Stimulated activated CD4-positive, alpha-beta T cell treated with anti-CD3 and anti-CD28 coated beads, Interleukin-15, amount 100 ng/mL, for 48 hours (primary cell): ENCODE measurements around the gene FGD6.
A peak's percentile ranks its signal among the peaks of the same experiment; 100 is the strongest.

Experiments
- DNase-seq, 2 donors: peaks; one replicate each; pipeline ENCODE4 v3.0.0-alpha.2; 2020; ENCODE audit warnings: low read depth in 2 of 2

Gene FGD6

GRCh38 chr12:95085612-95086011, 131.7 kb downstream of the FGD6 start:
- no peak for DNase-seq

DNA sequence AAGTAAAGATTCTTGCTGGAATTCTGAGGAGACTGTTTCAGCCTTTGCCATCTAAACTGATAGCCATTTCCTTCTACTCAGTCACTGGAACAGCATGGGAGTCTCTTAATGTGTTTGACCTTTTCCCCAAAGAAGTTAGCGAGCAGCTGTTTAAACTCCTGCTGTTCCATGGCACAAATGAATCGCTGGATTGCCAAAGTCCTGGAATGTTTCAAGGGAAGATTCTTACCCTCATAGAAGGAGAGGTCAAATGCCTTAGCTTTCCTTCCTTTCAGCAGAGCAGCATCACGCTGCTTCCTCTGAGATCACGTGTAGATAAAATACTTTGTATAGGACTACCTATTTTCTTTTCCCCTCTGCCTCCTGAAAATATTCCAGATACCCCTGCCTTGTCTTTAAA, 133.3 kb downstream of the FGD6 start:
- no peak for DNase-seq

DNA sequence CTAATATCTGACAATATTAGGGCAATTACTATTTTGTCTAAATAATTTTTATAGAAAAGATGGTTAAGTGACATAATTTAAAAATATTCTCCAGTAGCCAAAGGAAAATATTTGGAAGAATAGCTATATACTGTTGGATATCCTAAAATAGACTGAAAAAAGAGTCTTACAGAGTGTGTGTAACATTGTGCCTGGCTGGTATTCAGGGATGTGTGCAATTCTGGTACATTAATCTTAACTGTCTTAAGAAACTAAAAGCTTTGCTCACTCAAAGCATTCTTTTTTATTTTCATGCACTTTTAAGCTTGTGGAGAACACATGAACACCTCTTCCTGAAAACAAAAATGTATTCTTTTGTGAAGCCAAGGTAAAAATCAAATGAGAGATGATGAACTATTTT, 133.8 kb downstream of the FGD6 start:
- no peak for DNase-seq

GRCh38 chr12:95077341-95077740, 139.9 kb downstream of the FGD6 start:
- DNase-seq, result no peak

DNA sequence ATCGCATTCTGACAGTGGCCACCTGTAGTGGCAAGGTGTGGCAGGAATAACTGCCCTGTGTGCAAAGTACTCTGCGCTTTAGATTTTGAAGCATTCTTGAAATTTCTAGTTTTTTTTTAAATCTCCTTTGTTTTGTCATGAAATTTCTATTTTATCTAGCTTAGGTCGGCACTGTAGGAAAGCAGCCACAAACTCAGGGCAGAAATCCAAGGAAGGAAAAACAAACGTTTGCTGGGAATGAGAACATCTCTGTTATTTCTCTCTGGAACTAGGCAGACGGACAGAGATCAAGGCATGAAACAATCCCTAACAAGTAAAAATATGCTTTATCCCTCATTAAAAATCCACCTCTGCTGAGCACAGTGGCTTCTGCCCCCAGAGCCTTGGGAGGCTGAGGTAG, 142.5 kb downstream of the FGD6 start:
- no peak for DNase-seq

GRCh38 chr12:95073698-95074520, 143.4 kb downstream of the FGD6 start:
- DNase-seq, result no peak

GRCh38 chr12:95072900-95073697, 144.2 kb downstream of the FGD6 start, which contains the start of gene NR2C1:
NR2C1 (minus strand) TSS chr12:95073618; CDS start chr12:95067384, 6,234 bp downstream.
- DNase-seq, result peak; percentile 88 to 89

GRCh38 chr12:95070378-95070777, 146.9 kb downstream of the FGD6 start:
- no peak for DNase-seq

DNA sequence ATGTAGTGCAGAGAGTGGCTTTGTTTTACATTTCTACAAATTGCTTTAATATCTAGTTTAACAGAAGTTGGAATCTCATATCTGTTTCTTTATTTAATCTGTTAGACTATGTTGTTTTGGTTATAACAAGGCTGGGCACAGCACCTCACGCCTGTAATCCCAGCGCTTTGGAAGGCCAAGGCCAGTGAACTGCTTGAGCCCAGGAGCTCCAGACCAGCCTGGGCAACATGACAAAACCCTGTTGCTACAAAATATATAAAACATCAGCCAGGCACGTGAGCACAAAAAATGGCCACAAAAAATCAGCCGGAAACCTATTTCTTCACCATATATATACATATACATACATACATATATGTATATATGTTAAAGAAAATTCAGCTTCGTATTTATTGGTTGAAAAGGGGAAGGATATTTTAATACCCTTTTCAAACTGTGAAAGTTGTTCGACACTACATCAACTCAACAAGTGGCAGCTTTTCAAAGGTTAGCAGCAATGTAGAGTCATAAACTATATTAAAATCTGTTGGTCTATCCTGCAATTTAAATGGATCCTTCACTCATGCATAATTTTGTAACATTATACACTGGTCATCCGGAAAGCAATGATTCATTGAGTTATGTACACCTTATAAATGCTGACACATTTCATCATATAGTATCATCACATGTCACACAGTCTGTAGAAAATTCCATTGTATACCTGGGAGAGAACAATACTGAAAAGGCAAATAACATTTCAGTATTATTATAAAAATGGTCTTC, 151.0 kb downstream of the FGD6 start:
- no peak for DNase-seq

DNA sequence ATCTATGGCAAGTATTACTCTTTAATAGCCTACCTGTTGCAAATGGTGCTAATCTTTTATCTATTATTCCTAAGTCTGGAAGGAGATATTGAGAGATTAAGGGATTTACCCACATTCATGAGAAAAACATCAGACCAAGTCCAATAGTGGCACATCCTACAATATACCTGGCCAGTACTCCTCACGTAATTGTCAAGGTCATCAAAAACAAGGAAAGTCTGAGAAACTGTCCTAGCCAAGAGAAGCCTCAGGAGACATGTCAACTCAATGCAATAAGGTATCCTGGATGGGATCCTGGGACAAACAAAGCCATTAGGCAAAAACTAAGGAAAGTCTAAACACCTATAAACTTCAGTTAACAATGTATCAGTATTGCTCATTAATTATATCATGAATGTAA, 156.3 kb downstream of the FGD6 start:
- DNase-seq, result no peak

DNA sequence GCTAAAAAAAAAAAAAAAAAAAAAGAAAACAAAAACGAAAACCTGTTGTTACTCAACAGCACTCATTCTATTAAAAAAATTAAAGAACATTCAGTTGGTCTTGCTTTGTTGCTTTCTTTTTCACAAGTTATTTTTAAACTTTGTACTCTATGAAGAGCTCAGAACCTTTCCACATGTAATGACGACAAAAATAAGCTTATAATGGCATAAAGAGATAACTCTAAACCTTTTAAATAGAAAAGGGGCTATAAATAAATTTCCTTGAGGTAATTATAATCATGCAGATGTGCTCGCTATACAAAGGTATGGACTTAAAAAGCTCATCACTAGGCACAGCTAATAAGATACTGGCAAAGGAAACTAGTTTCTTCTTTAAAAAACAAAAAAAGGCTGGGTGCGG, 157.3 kb downstream of the FGD6 start:
- no peak for DNase-seq

- DNase-seq, result no peak
Observed at GRCh38 chr12:95057424-95057823, 159.8 kb downstream of the FGD6 start.

DNA sequence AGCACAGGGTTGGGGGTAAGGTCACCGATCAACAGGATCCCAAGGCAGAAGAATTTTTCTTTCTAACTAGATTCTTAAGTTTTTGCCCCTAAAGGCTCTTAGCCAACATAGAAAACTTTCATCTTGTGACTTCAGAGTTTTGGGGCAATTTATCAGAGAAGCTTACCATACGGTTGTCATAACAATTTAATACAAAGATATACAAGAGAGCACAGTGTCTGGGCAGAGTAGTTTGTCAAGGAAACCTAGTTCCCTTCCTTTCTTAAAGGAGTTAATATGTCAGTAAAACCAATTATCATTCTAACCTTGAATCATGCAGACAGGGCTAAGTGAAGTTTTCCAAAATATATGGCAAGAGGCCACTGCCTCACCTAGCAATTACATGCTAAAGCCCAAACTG, 162.2 kb downstream of the FGD6 start:
- no peak for DNase-seq

- DNase-seq, result no peak
Observed at GRCh38 chr12:95054206-95054605, 163.1 kb downstream of the FGD6 start.

GRCh38 chr12:95051241-95051640, 166.0 kb downstream of the FGD6 start:
- DNase-seq, result no peak

- no peak for DNase-seq
Observed at GRCh38 chr12:95037906-95038305, 179.4 kb downstream of the FGD6 start.

GRCh38 chr12:95034750-95035149, 182.5 kb downstream of the FGD6 start:
- DNase-seq, result no peak
